Measurements from ENCODE around the gene MBD3.

Gene MBD3

GRCh38 chr19:1572795-1573194, 19.9 kb downstream of the MBD3 start:
- H3K4me3 ChIP-seq (ENCODE audit: low read length): no peak overlapping the region
- no peak overlapping the region for H3K9ac ChIP-seq (ENCODE audit: low read length)
- no peaks in the 10 kb centered on the region for H3K4me1 ChIP-seq (ENCODE audit: low read length)
- H3K9me3 ChIP-seq (ENCODE audit: insufficient read depth, low read length): no peaks in the 10 kb centered on the region
- no peak overlapping the region for H3K27ac ChIP-seq (ENCODE audit: low read length)
- no peak for TF ChIP-seq CTCF (IDR thresholded peaks at IDR 0.05; ENCODE audit: low read depth, low read length)
- no peak for TF ChIP-seq EZH2phosphoT487 (IDR thresholded peaks at IDR 0.05; ENCODE audit: low read depth)
- no peaks in the 10 kb centered on the region for H4K20me1 ChIP-seq (ENCODE audit: insufficient read depth, low read length)
- peaks cover 3% of the 10 kb centered on the region for H3K36me3 ChIP-seq (replicated peaks; ENCODE audit: low read depth, low read length)
- H3K27me3 ChIP-seq (ENCODE audit: low read depth, low read length): no peaks in the 10 kb centered on the region
- H2AFZ ChIP-seq (ENCODE audit: low read depth, low read length): no peak overlapping the region
- H3K4me2 ChIP-seq (ENCODE audit: low read length): no peak overlapping the region
- H3K79me2 ChIP-seq (ENCODE audit: low read length): no peaks in the 10 kb centered on the region

GRCh38 chr19:1571358-1571757, 21.3 kb downstream of the MBD3 start:
- no peaks in the 10 kb centered on the region for H3K36me3 ChIP-seq (replicated peaks; ENCODE audit: low read depth, low read length)
- no peak overlapping the region for H3K9ac ChIP-seq (ENCODE audit: low read length)
- H3K4me1 ChIP-seq (ENCODE audit: low read length): no peaks in the 10 kb centered on the region
- H3K27ac ChIP-seq (ENCODE audit: low read length): no peak overlapping the region
- H3K79me2 ChIP-seq (ENCODE audit: low read length): no peaks in the 10 kb centered on the region
- H3K9me3 ChIP-seq (ENCODE audit: insufficient read depth, low read length): no peaks in the 10 kb centered on the region
- H4K20me1 ChIP-seq (ENCODE audit: insufficient read depth, low read length): no peaks in the 10 kb centered on the region
- no peak for TF ChIP-seq EZH2phosphoT487 (IDR thresholded peaks at IDR 0.05; ENCODE audit: low read depth)
- TF ChIP-seq CTCF (IDR thresholded peaks at IDR 0.05; ENCODE audit: low read depth, low read length): no peak
- H2AFZ ChIP-seq (ENCODE audit: low read depth, low read length): no peak overlapping the region
- H3K4me3 ChIP-seq (ENCODE audit: low read length): no peak overlapping the region
- H3K27me3 ChIP-seq (ENCODE audit: low read depth, low read length): no peaks in the 10 kb centered on the region
- no peak overlapping the region for H3K4me2 ChIP-seq (ENCODE audit: low read length)

GRCh38 chr19:1570836-1571235, 21.8 kb downstream of the MBD3 start:
- no peaks in the 10 kb centered on the region for H3K36me3 ChIP-seq (replicated peaks; ENCODE audit: low read depth, low read length)
- no peak for TF ChIP-seq EZH2phosphoT487 (IDR thresholded peaks at IDR 0.05; ENCODE audit: low read depth)
- no peak for TF ChIP-seq CTCF (IDR thresholded peaks at IDR 0.05; ENCODE audit: low read depth, low read length)
- H3K4me1 ChIP-seq (ENCODE audit: low read length): no peaks in the 10 kb centered on the region
- no peak overlapping the region for H3K27ac ChIP-seq (ENCODE audit: low read length)
- H3K9me3 ChIP-seq (ENCODE audit: insufficient read depth, low read length): no peaks in the 10 kb centered on the region
- H3K27me3 ChIP-seq (ENCODE audit: low read depth, low read length): no peaks in the 10 kb centered on the region
- H2AFZ ChIP-seq (ENCODE audit: low read depth, low read length): no peak overlapping the region
- no peak overlapping the region for H3K4me2 ChIP-seq (ENCODE audit: low read length)
- H3K4me3 ChIP-seq (ENCODE audit: low read length): no peak overlapping the region
- no peaks in the 10 kb centered on the region for H4K20me1 ChIP-seq (ENCODE audit: insufficient read depth, low read length)
- H3K79me2 ChIP-seq (ENCODE audit: low read length): no peaks in the 10 kb centered on the region
- H3K9ac ChIP-seq (ENCODE audit: low read length): no peak overlapping the region

- H3K4me2 ChIP-seq (ENCODE audit: low read length): no peak overlapping the region
- no peaks in the 10 kb centered on the region for H3K36me3 ChIP-seq (replicated peaks; ENCODE audit: low read depth, low read length)
- no peak overlapping the region for H3K4me3 ChIP-seq (ENCODE audit: low read length)
- no peaks in the 10 kb centered on the region for H4K20me1 ChIP-seq (ENCODE audit: insufficient read depth, low read length)
- no peaks in the 10 kb centered on the region for H3K9me3 ChIP-seq (ENCODE audit: insufficient read depth, low read length)
- TF ChIP-seq CTCF (IDR thresholded peaks at IDR 0.05; ENCODE audit: low read depth, low read length) (no peak), EZH2phosphoT487 (IDR thresholded peaks at IDR 0.05; ENCODE audit: low read depth) (no peak)
- no peaks in the 10 kb centered on the region for H3K79me2 ChIP-seq (ENCODE audit: low read length)
- no peaks in the 10 kb centered on the region for H3K4me1 ChIP-seq (ENCODE audit: low read length)
- no peaks in the 10 kb centered on the region for H3K27me3 ChIP-seq (ENCODE audit: low read depth, low read length)
- no peak overlapping the region for H3K9ac ChIP-seq (ENCODE audit: low read length)
- H2AFZ ChIP-seq (ENCODE audit: low read depth, low read length): no peak overlapping the region
- no peak overlapping the region for H3K27ac ChIP-seq (ENCODE audit: low read length)
Observed at GRCh38 chr19:1569997-1570396, 22.7 kb downstream of the MBD3 start.

Data from OCI-LY3 (cell line).